GM12878 (cell line): ENCODE results near the gene CUTC. TPM values are rescaled to one million over a fixed set of nuclear protein-coding genes. Genes with fewer than 3 reads are reported as not detected.

Experiments
- ATAC-seq: fragments of 200-7000 bp; cut with Tn5 transposase; 3 replicates; pipeline ENCODE4 v1.9.1; 2020; ENCODE audit warnings: mild to moderate bottlenecking, moderate library complexity
- BruUV-seq: library from RNA; stranded (reverse); fragments of 400-500 nt; replicated peaks from 2 replicates; lab custom pipeline; 2021; lab: Mats Ljungman, UMichigan
- CTCF ChIA-PET: fragments of 300-600 bp; sonication (Branson Sonifier 250); formaldehyde crosslinking; extraction: SDS; loops from one replicate; lab custom pipeline; 2021; ENCODE audit warnings: inconsistent platforms; lab: Yijun Ruan, JAX
- POLR2A ChIA-PET: fragments of 350-600 bp; formaldehyde crosslinking; extraction: SDS; loops from one replicate; lab custom pipeline; 2021; ENCODE audit warnings: inconsistent platforms; lab: Charles Lee
- RAD21 ChIA-PET: fragments of 300-600 bp; sonication (Branson Sonifier 250); formaldehyde crosslinking; loops from one replicate; lab custom pipeline; 2023; ENCODE audit warnings: antibody characterized with exemption; ENCODE audit not compliant: unreplicated experiment; lab: Charles Lee
- SMC1A ChIA-PET: fragments of 300-600 bp; sonication (Branson Sonifier 250); formaldehyde crosslinking; loops from one replicate; lab custom pipeline; 2023; ENCODE audit not compliant: unreplicated experiment, uncharacterized antibody; lab: Charles Lee
- DNase-seq: peaks from one replicate; pipeline ENCODE4 v3.0.0-alpha.2; 2011; ENCODE audit warnings: low read depth, low spot score
- FAIRE-seq: peaks from 3 replicates; lab custom pipeline; 2011; peaks lifted over from hg19 to GRCh38; lab: Jason Lieb, UNC
- H2AFZ ChIP-seq: 2 replicates; pipeline ENCODE4 v1.6.0; 2011; ENCODE audit warnings: low read depth, low read length, control low read depth; ENCODE audit not compliant: control insufficient read depth
- H3K27ac ChIP-seq: 2 replicates; pipeline ENCODE4 v1.5.1; 2011; ENCODE audit warnings: control low read depth; ENCODE audit not compliant: control insufficient read depth, insufficient read depth
- H3K27me3 ChIP-seq, 2 experiments: replicated peaks in 1 of 2; 2 replicates each; pipeline versions ENCODE4 v1.6.0 to v1.6.1; 2011; ENCODE audit warnings: low read length in 1 of 2; ENCODE audit not compliant: control insufficient read depth in 2 of 2, insufficient read depth in 2 of 2
- H3K36me3 ChIP-seq, 2 experiments: 2 replicates each; pipeline ENCODE4 v1.5.1; 2011; ENCODE audit warnings: low read length in 1 of 2; ENCODE audit not compliant: control insufficient read depth in 2 of 2, insufficient read depth in 2 of 2
- H3K4me1 ChIP-seq: 2 replicates; pipeline ENCODE4 v1.6.1; 2011; ENCODE audit warnings: mild to moderate bottlenecking, low read length, moderate library complexity, mixed read lengths; ENCODE audit not compliant: control insufficient read depth, insufficient read depth
- H3K4me2 ChIP-seq: 2 replicates; pipeline ENCODE4 v1.6.0; 2011; ENCODE audit warnings: control low read depth; ENCODE audit not compliant: control insufficient read depth, insufficient read depth
- H3K4me3 ChIP-seq: fragments of 200-600 bp; sonication (generic); 2 replicates; pipeline ENCODE4 v1.5.1; 2016
- H3K79me2 ChIP-seq: 2 replicates; pipeline ENCODE4 v1.6.0; 2011; ENCODE audit warnings: low read length; ENCODE audit not compliant: control insufficient read depth, insufficient read depth
- H3K9ac ChIP-seq: 2 replicates; pipeline ENCODE4 v1.8.0; 2011; ENCODE audit warnings: low read length, control low read depth, mixed read lengths; ENCODE audit not compliant: control insufficient read depth, insufficient read depth
- H3K9me3 ChIP-seq: replicated peaks from 3 replicates; pipeline ENCODE4 v1.5.1; 2011; ENCODE audit warnings: mild to moderate bottlenecking, low read length; ENCODE audit not compliant: control insufficient read depth, insufficient read depth
- H4K20me1 ChIP-seq: 2 replicates; pipeline ENCODE4 v1.6.0; 2011; ENCODE audit not compliant: control insufficient read depth, insufficient read depth
- BACH1 ChIP-seq: fragments of 450-650 bp; IDR thresholded peaks from 2 replicates; pipeline ENCODE4 v1.6.1; 2017; ENCODE audit warnings: mild to moderate bottlenecking, borderline replicate concordance
- BHLHE40 ChIP-seq, 2 experiments: fragments of 450-650 bp in 1 of 2; IDR thresholded peaks; 2 replicates each; pipeline ENCODE4 v1.6.1; 2011 to 2017; ENCODE audit warnings: low read depth in 2 of 2, borderline replicate concordance in 1 of 2, improper control_type of control experiment in 1 of 2, low read length in 1 of 2, mild to moderate bottlenecking in 1 of 2
- CTCF ChIP-seq, 3 experiments: IDR thresholded peaks in 2 of 3; conservative IDR thresholded peaks in 1 of 3; 2 replicates each; pipeline ENCODE4 v1.5.1; 2011; ENCODE audit warnings: low read depth in 3 of 3, low read length in 3 of 3, mild to moderate bottlenecking in 3 of 3, control low read depth in 2 of 3, moderate library complexity in 2 of 3, inconsistent platforms in 1 of 3, mixed read lengths in 1 of 3; ENCODE audit not compliant: control insufficient read depth in 2 of 3, insufficient read depth in 1 of 3; ENCODE audit errors: extremely low read depth in 1 of 3
- DPF2 ChIP-seq: fragments of 450-650 bp; IDR thresholded peaks from 2 replicates; pipeline ENCODE4 v1.6.1; 2017; ENCODE audit warnings: mild to moderate bottlenecking
- GABPA ChIP-seq: IDR thresholded peaks from 2 replicates; pipeline ENCODE4 v1.6.1; 2014; ENCODE audit warnings: antibody characterized with exemption, low read depth, mild to moderate bottlenecking, inconsistent platforms
- HDGF ChIP-seq: fragments of 450-650 bp; IDR thresholded peaks from 2 replicates; pipeline ENCODE4 v1.6.1; 2016; ENCODE audit warnings: antibody characterized with exemption
- POU2F2 ChIP-seq: IDR thresholded peaks from 3 replicates; pipeline ENCODE4 v1.6.1; 2011; ENCODE audit warnings: low read depth, mild to moderate bottlenecking, low read length, borderline replicate concordance
- SMC3 ChIP-seq: IDR thresholded peaks from 2 replicates; pipeline ENCODE4 v1.6.1; 2011; ENCODE audit warnings: low read length, improper control_type of control experiment, borderline replicate concordance
- ZNF24 ChIP-seq: fragments of 450-650 bp; IDR thresholded peaks from 2 replicates; pipeline ENCODE4 v1.6.1; 2017; ENCODE audit warnings: antibody characterized with exemption, mild to moderate bottlenecking
- ZNF274 ChIP-seq: IDR thresholded peaks from one replicate; pipeline ENCODE4 v1.8.0; 2011; ENCODE audit not compliant: insufficient read length, insufficient read depth
- WGBS: methylation state at CpG from one replicate; pipeline ENCODE4 v1.1.6; 2016; ENCODE audit warnings: low lambda C conversion rate; ENCODE audit not compliant: insufficient replicate concordance, insufficient coverage; ENCODE audit errors: missing lambda C conversion rate; 5-methylcytosine and 5-hydroxymethylcytosine counted together
- in situ Hi-C: fragments of 300-500 bp; cut with MboI; formaldehyde crosslinking; loops from 9 replicates; pipeline ENCODE4 v1.14.3; 2018; ENCODE audit warnings: mixed read lengths
- intact Hi-C: fragments of 100-400 bp; cut with micrococcal nuclease; formaldehyde crosslinking; loops from one replicate; pipeline ENCODE4 v1.14.2; 2022; ENCODE audit not compliant: unreplicated experiment
- polyA plus RNA-seq, 11 experiments: library from polyadenylated mRNA; depleted of rRNA in 4 of 11; unstranded in 6 of 11; stranded (reverse) in 5 of 11; fragments of >200 nt; fragmentation: Nextera tagmentation in 4 of 11; fragmentation: Illumina TruSeq in 1 of 11; extraction: Ambion mirVana in 4 of 11; extraction: Trizol in 1 of 11; gene quantifications; 1 replicate in 1 of 11; 2 replicates in 10 of 11; pipeline versions ENCODE4 v1.2.1 to v1.2.3, GENCODE V29; 2011 to 2016; ENCODE audit warnings: inconsistent platforms in 2 of 11, missing spikeins in 2 of 11, low read depth in 1 of 11
- total RNA-seq, 4 experiments: library from RNA; depleted of rRNA in 3 of 4; stranded (reverse); fragments of >200 nt in 3 of 4; fragmentation: Illumina TruSeq in 1 of 4; extraction: Trizol in 1 of 4; gene quantifications; 2 replicates each; pipeline versions ENCODE4 v1.2.1 to v1.2.3, GENCODE V29; 2013 to 2021
- TF ChIP-seq, protein P1 (sequence below): fragments of 450-650 bp; IDR thresholded peaks from 2 replicates; pipeline ENCODE4 v1.6.1; 2017; ENCODE audit warnings: mild to moderate bottlenecking, moderate library complexity

Gene CUTC
- total and polyA plus RNA-seq, 10 of the 15 experiments (the other 5 are each of a cell fraction or from before 2014, with no cell fraction given) = 23.8 to 71.7 (median 40.8) TPM

DNA sequence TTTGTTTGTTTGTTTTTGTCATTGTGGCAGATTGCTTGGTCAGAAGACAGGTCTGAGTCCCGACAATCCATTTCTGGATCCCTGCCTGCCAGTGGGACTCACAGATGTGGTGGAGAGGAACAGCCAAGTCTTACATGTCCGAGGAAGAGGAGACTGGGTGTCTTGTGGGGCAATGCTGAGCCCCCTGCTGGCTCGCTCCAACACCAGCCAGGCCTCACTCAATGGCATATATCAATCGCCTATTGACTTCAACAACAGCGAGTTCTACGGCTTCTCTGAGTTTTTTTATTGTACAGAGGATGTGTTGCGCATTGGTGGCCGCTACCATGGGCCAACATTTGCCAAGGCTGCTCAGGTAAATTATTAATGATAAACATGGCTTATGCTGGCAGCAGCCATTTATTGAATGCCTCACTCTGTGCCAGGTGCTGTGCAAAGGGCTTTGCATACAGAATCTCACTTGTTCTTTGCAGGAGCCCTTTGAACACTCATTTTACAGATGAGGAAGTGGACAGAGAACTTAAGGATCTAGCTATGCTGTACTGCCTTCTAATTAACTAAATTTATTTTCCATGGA, 33.4 kb upstream of the CUTC start:
- in situ Hi-C loops = no loop called here
- H3K9ac ChIP-seq = no peak overlapping the region
- BruUV-seq = no TSS peak
- H3K4me3 ChIP-seq = no peak overlapping the region
- no peaks in the 10 kb centered on the region for H3K4me1 ChIP-seq
- CTCF ChIA-PET = interaction anchor here (0.5 to 0.7 kb wide), 2 partner anchors 20 to 1089 kb away, joined by 3 to 4 read pairs; no protein-coding TSS in a partner anchor
- RAD21 ChIA-PET = no interaction called here
- DNase-seq (no peak), FAIRE-seq (no peak), ATAC-seq (no peak)
- intact Hi-C loops = no loop called here
- SMC1A ChIA-PET = no interaction called here
- H3K27ac ChIP-seq = no peak overlapping the region
- TF ChIP-seq SMC3 (peak; percentile 19; the same call in 1 of the 2 replicates), BHLHE40 (IDR thresholded peaks at IDR 0.05; ENCODE audit: borderline replicate concordance in 1 of 2, low read depth in 2 of 2, low read length in 1 of 2) (no peak), CTCF (IDR thresholded peaks at IDR 0.05 in 2 of 3, conservative IDR thresholded peaks at IDR 0.05 in 1 of 3; ENCODE audit: control insufficient read depth in 2 of 3, extremely low read depth in 1 of 3, insufficient read depth in 1 of 3, low read depth in 3 of 3, low read length in 3 of 3) (peak in 1 of 3 experiments; percentile 21; a peak in 3 of 6 replicates)
- no peak overlapping the region for H2AFZ ChIP-seq
- no peaks in the 10 kb centered on the region for H4K20me1 ChIP-seq
- POLR2A ChIA-PET = no interaction called here
- H3K4me2 ChIP-seq = no peak overlapping the region
- H3K27me3 ChIP-seq = no peaks in the 10 kb centered on the region
- no peaks in the 10 kb centered on the region for H3K79me2 ChIP-seq
- 97% methylated on average over 8 of the region's 8 CpGs for WGBS
- H3K36me3 ChIP-seq = peaks cover 2 to 18% of the 10 kb centered on the region in 2 experiments
- H3K9me3 ChIP-seq = no peaks in the 10 kb centered on the region

- SMC1A ChIA-PET = interaction anchor here (1.3 kb wide), 1 partner anchor 50 kb away, joined by 4 read pairs; no protein-coding TSS in a partner anchor
- in situ Hi-C loops = no loop called here
- no peak for TF ChIP-seq GABPA
- TF ChIP-seq ZNF24 = no peak
- no peak for TF ChIP-seq ZNF274
- TF ChIP-seq DPF2 = no peak
- TF ChIP-seq HDGF = no peak
- TF ChIP-seq BACH1 = no peak
- no peak for TF ChIP-seq POU2F2
- TF ChIP-seq, protein P1, sequence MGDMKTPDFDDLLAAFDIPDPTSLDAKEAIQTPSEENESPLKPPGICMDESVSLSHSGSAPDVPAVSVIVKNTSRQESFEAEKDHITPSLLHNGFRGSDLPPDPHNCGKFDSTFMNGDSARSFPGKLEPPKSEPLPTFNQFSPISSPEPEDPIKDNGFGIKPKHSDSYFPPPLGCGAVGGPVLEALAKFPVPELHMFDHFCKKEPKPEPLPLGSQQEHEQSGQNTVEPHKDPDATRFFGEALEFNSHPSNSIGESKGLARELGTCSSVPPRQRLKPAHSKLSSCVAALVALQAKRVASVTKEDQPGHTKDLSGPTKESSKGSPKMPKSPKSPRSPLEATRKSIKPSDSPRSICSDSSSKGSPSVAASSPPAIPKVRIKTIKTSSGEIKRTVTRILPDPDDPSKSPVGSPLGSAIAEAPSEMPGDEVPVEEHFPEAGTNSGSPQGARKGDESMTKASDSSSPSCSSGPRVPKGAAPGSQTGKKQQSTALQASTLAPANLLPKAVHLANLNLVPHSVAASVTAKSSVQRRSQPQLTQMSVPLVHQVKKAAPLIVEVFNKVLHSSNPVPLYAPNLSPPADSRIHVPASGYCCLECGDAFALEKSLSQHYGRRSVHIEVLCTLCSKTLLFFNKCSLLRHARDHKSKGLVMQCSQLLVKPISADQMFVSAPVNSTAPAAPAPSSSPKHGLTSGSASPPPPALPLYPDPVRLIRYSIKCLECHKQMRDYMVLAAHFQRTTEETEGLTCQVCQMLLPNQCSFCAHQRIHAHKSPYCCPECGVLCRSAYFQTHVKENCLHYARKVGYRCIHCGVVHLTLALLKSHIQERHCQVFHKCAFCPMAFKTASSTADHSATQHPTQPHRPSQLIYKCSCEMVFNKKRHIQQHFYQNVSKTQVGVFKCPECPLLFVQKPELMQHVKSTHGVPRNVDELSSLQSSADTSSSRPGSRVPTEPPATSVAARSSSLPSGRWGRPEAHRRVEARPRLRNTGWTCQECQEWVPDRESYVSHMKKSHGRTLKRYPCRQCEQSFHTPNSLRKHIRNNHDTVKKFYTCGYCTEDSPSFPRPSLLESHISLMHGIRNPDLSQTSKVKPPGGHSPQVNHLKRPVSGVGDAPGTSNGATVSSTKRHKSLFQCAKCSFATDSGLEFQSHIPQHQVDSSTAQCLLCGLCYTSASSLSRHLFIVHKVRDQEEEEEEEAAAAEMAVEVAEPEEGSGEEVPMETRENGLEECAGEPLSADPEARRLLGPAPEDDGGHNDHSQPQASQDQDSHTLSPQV = no peak
These were observed 31.4 kb upstream of the CUTC start for GRCh38 chr10:99700649-99701048.

More at GRCh38 chr10:99700649-99701048, 31.4 kb upstream of the CUTC start:
- no peaks in the 10 kb centered on the region for H3K4me1 ChIP-seq
- H3K4me3 ChIP-seq = no peak overlapping the region
- H3K4me2 ChIP-seq = no peak overlapping the region
- BruUV-seq = no TSS peak
- intact Hi-C loops = no loop called here
- no peak overlapping the region for H3K9ac ChIP-seq
- no peak overlapping the region for H3K27ac ChIP-seq
- no peak for FAIRE-seq
- no peak overlapping the region for H2AFZ ChIP-seq
- CTCF ChIA-PET = interaction anchor here (0.8 kb wide), 1 partner anchor 78 kb away, joined by 3 read pairs; no protein-coding TSS in a partner anchor
- peaks cover 2 to 32% of the 10 kb centered on the region in 2 experiments for H3K36me3 ChIP-seq
- POLR2A ChIA-PET = no interaction called here
- no peaks in the 10 kb centered on the region for H3K79me2 ChIP-seq
- no peak for ATAC-seq
- WGBS = 86% methylated on average over 4 of the region's 4 CpGs
- no peaks in the 10 kb centered on the region for H3K9me3 ChIP-seq
- RAD21 ChIA-PET = no interaction called here
- no peak for DNase-seq
- no peaks in the 10 kb centered on the region for H4K20me1 ChIP-seq
- H3K27me3 ChIP-seq = no peaks in the 10 kb centered on the region
